ENCODE measurements around the gene CSTF1.

DNA sequence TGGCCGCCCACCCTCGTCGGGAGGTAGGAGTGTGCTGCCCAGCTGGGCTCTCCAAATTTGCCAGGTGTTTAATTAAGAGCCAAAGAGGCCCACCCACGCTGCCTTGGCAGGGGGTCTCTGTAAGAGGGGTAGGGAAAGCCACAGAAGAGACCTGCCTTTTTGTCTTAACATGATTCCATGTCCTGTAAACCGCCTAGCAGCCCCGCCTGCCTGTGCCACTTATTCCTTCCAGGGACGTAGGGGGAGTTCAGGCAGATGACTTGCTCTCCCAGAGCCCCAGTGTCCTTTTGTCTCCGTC is 31.6 kb upstream of the CSTF1 start:
- TF ChIP-seq NRF1 (IDR thresholded peaks at IDR 0.05; ENCODE audit: low read depth, low read length) (no peak), JUND (IDR thresholded peaks at IDR 0.05) (no peak), RAD21 (IDR thresholded peaks at IDR 0.05; ENCODE audit: low read length) (no peak)
- TF ChIP-seq, protein P1, sequence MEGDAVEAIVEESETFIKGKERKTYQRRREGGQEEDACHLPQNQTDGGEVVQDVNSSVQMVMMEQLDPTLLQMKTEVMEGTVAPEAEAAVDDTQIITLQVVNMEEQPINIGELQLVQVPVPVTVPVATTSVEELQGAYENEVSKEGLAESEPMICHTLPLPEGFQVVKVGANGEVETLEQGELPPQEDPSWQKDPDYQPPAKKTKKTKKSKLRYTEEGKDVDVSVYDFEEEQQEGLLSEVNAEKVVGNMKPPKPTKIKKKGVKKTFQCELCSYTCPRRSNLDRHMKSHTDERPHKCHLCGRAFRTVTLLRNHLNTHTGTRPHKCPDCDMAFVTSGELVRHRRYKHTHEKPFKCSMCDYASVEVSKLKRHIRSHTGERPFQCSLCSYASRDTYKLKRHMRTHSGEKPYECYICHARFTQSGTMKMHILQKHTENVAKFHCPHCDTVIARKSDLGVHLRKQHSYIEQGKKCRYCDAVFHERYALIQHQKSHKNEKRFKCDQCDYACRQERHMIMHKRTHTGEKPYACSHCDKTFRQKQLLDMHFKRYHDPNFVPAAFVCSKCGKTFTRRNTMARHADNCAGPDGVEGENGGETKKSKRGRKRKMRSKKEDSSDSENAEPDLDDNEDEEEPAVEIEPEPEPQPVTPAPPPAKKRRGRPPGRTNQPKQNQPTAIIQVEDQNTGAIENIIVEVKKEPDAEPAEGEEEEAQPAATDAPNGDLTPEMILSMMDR (IDR thresholded peaks at IDR 0.05): no peak
